Activated CD8-positive, alpha-beta T cell treated with anti-CD3 and anti-CD28 coated beads, Interleukin-2, amount 10 ng/mL, durations not matched to agents 7 days and 5 days (primary cell): Measurements from ENCODE around the gene ADORA2B. TPM values are rescaled to one million over a fixed set of nuclear protein-coding genes. Genes with fewer than 3 reads are reported as not detected.

Source experiments
- ATAC-seq: fragments of 150-1000 bp; cut with Tn5 transposase; one replicate; pipeline ENCODE4 v1.10.0; 2021; ENCODE audit warnings: moderate library complexity
- CTCF ChIA-PET: fragments of 350-600 bp; sonication (Branson Sonifier 250); formaldehyde crosslinking; loops from one replicate; lab custom pipeline; 2021; ENCODE audit warnings: antibody characterized with exemption; lab: Charles Lee
- POLR2A ChIA-PET: fragments of 350-600 bp; sonication (Branson Sonifier 250); formaldehyde crosslinking; loops from one replicate; lab custom pipeline; 2021; ENCODE audit warnings: antibody characterized with exemption; lab: Charles Lee
- DNase-seq: peaks from one replicate; pipeline ENCODE4 v3.0.0-alpha.2; 2020
- H3K27ac Mint-ChIP-seq: one replicate; pipeline ENCODE4 v1.8.0; 2021; ENCODE audit warnings: mild to moderate bottlenecking, mixed read lengths
- H3K27me3 Mint-ChIP-seq: one replicate; pipeline ENCODE4 v1.8.0; 2021; ENCODE audit warnings: low read depth, mixed read lengths
- H3K36me3 Mint-ChIP-seq: one replicate; pipeline ENCODE4 v1.8.0; 2021; ENCODE audit warnings: low read depth, mixed read lengths
- H3K4me1 Mint-ChIP-seq: one replicate; pipeline ENCODE4 v1.8.0; 2021; ENCODE audit warnings: low read depth, mixed read lengths
- H3K4me3 Mint-ChIP-seq: one replicate; pipeline ENCODE4 v1.8.0; 2021; ENCODE audit warnings: mild to moderate bottlenecking, mixed read lengths
- H3K9me3 Mint-ChIP-seq: one replicate; pipeline ENCODE4 v1.8.0; 2022; ENCODE audit warnings: mixed read lengths; ENCODE audit not compliant: insufficient read depth
- total RNA-seq, 2 experiments: library from RNA; stranded (reverse); gene quantifications; one replicate each; pipeline ENCODE4 v1.2.3, GENCODE V29; 2021

Gene ADORA2B
- total RNA-seq, 2 experiments from 2014 or later, result 1.7 to 2.9 TPM

GRCh38 chr17:15999974-16000827, 55.3 kb downstream of the ADORA2B start:
- peak; percentile 40 for ATAC-seq
- H3K9me3 Mint-ChIP-seq, result no peaks in the 10 kb centered on the region
- peak overlapping the region; percentile 96 for H3K27ac Mint-ChIP-seq
- POLR2A ChIA-PET, result interaction anchor here (0.6 to 2.4 kb wide), 6 partner anchors 9 to 210 kb away, joined by 3 to 11 read pairs (median 3); partner anchors contain the start of gene ADORA2B
- DNase-seq, result peak; percentile 60
- peaks cover 32% of the 10 kb centered on the region for H3K4me1 Mint-ChIP-seq
- H3K36me3 Mint-ChIP-seq, result peaks cover 49% of the 10 kb centered on the region
- H3K4me3 Mint-ChIP-seq, result peak overlapping the region; percentile 93
- no peaks in the 10 kb centered on the region for H3K27me3 Mint-ChIP-seq
- CTCF ChIA-PET, result interaction anchor here (1.3 to 2.9 kb wide), 5 partner anchors 13 to 172 kb away, joined by 3 to 28 read pairs (median 4); partner anchors contain the start of gene ADORA2B

- Mint-ChIP-seq H3K27ac (peak overlapping the region; percentile 96), H3K9me3 (no peaks in the 10 kb centered on the region), H3K4me1 (peaks cover 32% of the 10 kb centered on the region), H3K27me3 (no peaks in the 10 kb centered on the region), H3K36me3 (peaks cover 60% of the 10 kb centered on the region), H3K4me3 (peak overlapping the region; percentile 93)
- DNase-seq (no peak), ATAC-seq (no peak)
- POLR2A ChIA-PET, result no interaction called here
- CTCF ChIA-PET, result interaction anchor here (0.9 to 1.5 kb wide), 4 partner anchors 22 to 173 kb away, joined by 3 to 4 read pairs (median 3); partner anchors contain the start of gene ADORA2B
These were observed 56.4 kb downstream of the ADORA2B start for GRCh38 chr17:16001226-16001897.

- H3K36me3 Mint-ChIP-seq, result peaks cover 65% of the 10 kb centered on the region
- no peak overlapping the region for H3K4me3 Mint-ChIP-seq
- POLR2A ChIA-PET, result no interaction called here
- H3K27ac Mint-ChIP-seq, result no peak overlapping the region
- H3K27me3 Mint-ChIP-seq, result no peaks in the 10 kb centered on the region
- no peak for ATAC-seq
- no peak for DNase-seq
- no peaks in the 10 kb centered on the region for H3K9me3 Mint-ChIP-seq
- CTCF ChIA-PET, result interaction anchor here (1.3 kb wide), 1 partner anchor 58 kb away, joined by 3 read pairs; the partner anchor contains the start of gene ADORA2B
- peaks cover 31% of the 10 kb centered on the region for H3K4me1 Mint-ChIP-seq
These were observed 57.9 kb downstream of the ADORA2B start for GRCh38 chr17:16002708-16003260.

- Mint-ChIP-seq H3K9me3 (no peaks in the 10 kb centered on the region), H3K4me1 (peaks cover 30% of the 10 kb centered on the region), H3K36me3 (peaks cover 76% of the 10 kb centered on the region), H3K4me3 (no peak overlapping the region), H3K27me3 (no peaks in the 10 kb centered on the region), H3K27ac (no peak overlapping the region)
- POLR2A ChIA-PET, result no interaction called here
- ATAC-seq (no peak), DNase-seq (no peak)
- CTCF ChIA-PET, result interaction anchor here (0.9 to 2.8 kb wide), 2 partner anchors 59 to 349 kb away, joined by 3 to 8 read pairs; partner anchors contain the start of gene ADORA2B
These were observed 58.9 kb downstream of the ADORA2B start for GRCh38 chr17:16003841-16004240.

- Mint-ChIP-seq H3K27ac (no peak overlapping the region), H3K27me3 (no peaks in the 10 kb centered on the region), H3K9me3 (no peaks in the 10 kb centered on the region), H3K36me3 (peaks cover 83% of the 10 kb centered on the region), H3K4me1 (peaks cover 27% of the 10 kb centered on the region), H3K4me3 (no peak overlapping the region)
- ATAC-seq (no peak), DNase-seq (no peak)
- ChIA-PET POLR2A (no interaction called here), CTCF (interaction anchor here (0.9 to 2.8 kb wide), 3 partner anchors 19 to 61 kb away, joined by 3 to 8 read pairs (median 6); partner anchors contain the start of gene ADORA2B)
These were observed 60.7 kb downstream of the ADORA2B start for GRCh38 chr17:16005636-16006035.

GRCh38 chr17:16007439-16007838, 62.5 kb downstream of the ADORA2B start:
- DNase-seq, result no peak
- H3K9me3 Mint-ChIP-seq, result no peaks in the 10 kb centered on the region
- peak overlapping the region; percentile 14 for H3K27ac Mint-ChIP-seq

GRCh38 chr17:16013943-16014407, 69.0 kb downstream of the ADORA2B start:
- ATAC-seq (no peak), DNase-seq (no peak)
- H3K36me3 Mint-ChIP-seq, result peaks cover 51% of the 10 kb centered on the region
- ChIA-PET CTCF (no interaction called here), POLR2A (no interaction called here)
- H3K27me3 Mint-ChIP-seq, result no peaks in the 10 kb centered on the region
- no peak overlapping the region for H3K4me3 Mint-ChIP-seq
- no peak overlapping the region for H3K27ac Mint-ChIP-seq
- H3K9me3 Mint-ChIP-seq, result no peaks in the 10 kb centered on the region
- H3K4me1 Mint-ChIP-seq, result peaks cover 3% of the 10 kb centered on the region

More at GRCh38 chr17:16007439-16007838, 62.5 kb downstream of the ADORA2B start:
- ChIA-PET POLR2A (no interaction called here), CTCF (no interaction called here)
- no peaks in the 10 kb centered on the region for H3K27me3 Mint-ChIP-seq
- peaks cover 76% of the 10 kb centered on the region for H3K36me3 Mint-ChIP-seq
- no peak overlapping the region for H3K4me3 Mint-ChIP-seq
- no peak for ATAC-seq
- H3K4me1 Mint-ChIP-seq, result peaks cover 13% of the 10 kb centered on the region

GRCh38 chr17:16019347-16019746, 74.4 kb downstream of the ADORA2B start:
- peaks cover 2% of the 10 kb centered on the region for H3K4me1 Mint-ChIP-seq
- H3K4me3 Mint-ChIP-seq, result no peak overlapping the region
- ChIA-PET CTCF (no interaction called here), POLR2A (interaction anchor here (0.6 kb wide), 1 partner anchor 458 kb away, joined by 4 read pairs; no protein-coding TSS in a partner anchor)
- no peak overlapping the region for H3K27ac Mint-ChIP-seq
- peaks cover 57% of the 10 kb centered on the region for H3K36me3 Mint-ChIP-seq
- ATAC-seq (no peak), DNase-seq (no peak)
- H3K9me3 Mint-ChIP-seq, result no peaks in the 10 kb centered on the region
- H3K27me3 Mint-ChIP-seq, result no peaks in the 10 kb centered on the region

GRCh38 chr17:16023881-16024280, 79.0 kb downstream of the ADORA2B start:
- Mint-ChIP-seq H3K4me1 (peaks cover 24% of the 10 kb centered on the region), H3K27ac (no peak overlapping the region), H3K4me3 (no peak overlapping the region), H3K9me3 (no peaks in the 10 kb centered on the region), H3K27me3 (no peaks in the 10 kb centered on the region), H3K36me3 (peaks cover 71% of the 10 kb centered on the region)
- no peak for ATAC-seq
- ChIA-PET CTCF (interaction anchor here (1.4 kb wide), 1 partner anchor 22 kb away, joined by 3 read pairs; no protein-coding TSS in a partner anchor), POLR2A (no interaction called here)
- DNase-seq, result no peak

- ChIA-PET POLR2A (no interaction called here), CTCF (interaction anchor here (1.0 kb wide), 1 partner anchor 20 kb away, joined by 3 read pairs; no protein-coding TSS in a partner anchor)
- H3K27me3 Mint-ChIP-seq, result no peaks in the 10 kb centered on the region
- ATAC-seq (no peak), DNase-seq (no peak)
- H3K4me1 Mint-ChIP-seq, result peaks cover 25% of the 10 kb centered on the region
- H3K4me3 Mint-ChIP-seq, result no peak overlapping the region
- H3K27ac Mint-ChIP-seq, result no peak overlapping the region
- no peaks in the 10 kb centered on the region for H3K9me3 Mint-ChIP-seq
- H3K36me3 Mint-ChIP-seq, result peaks cover 75% of the 10 kb centered on the region
These were observed 80.3 kb downstream of the ADORA2B start for GRCh38 chr17:16025202-16025601.
